GM12878 (cell line): Measurements from ENCODE around the gene HERC6. TPM values are rescaled to one million over a fixed set of nuclear protein-coding genes. Genes with fewer than 3 reads are reported as not detected.

Experiments used
- ASH2L ChIP-seq: fragments of 300-600, 200-600 bp; sonication (generic); IDR thresholded peaks from 2 replicates; pipeline ENCODE4 v1.6.1; 2017; ENCODE audit warnings: low read depth, mild to moderate bottlenecking, borderline replicate concordance
- BCL11A ChIP-seq: IDR thresholded peaks from 2 replicates; pipeline ENCODE4 v1.6.1; 2011; ENCODE audit warnings: low read depth, low read length
- EGR1 ChIP-seq, 2 experiments: IDR thresholded peaks; 1 replicate in 1 of 2; 2 replicates in 1 of 2; pipeline ENCODE4 v1.6.1; 2011 to 2012; ENCODE audit warnings: low read depth in 2 of 2, low read length in 2 of 2, borderline replicate concordance in 1 of 2, mild to moderate bottlenecking in 1 of 2, moderate library complexity in 1 of 2
- EP300 ChIP-seq, 2 experiments: fragments of 150-350 bp in 1 of 2; IDR thresholded peaks; 2 replicates each; pipeline ENCODE4 v1.6.1; 2011 to 2012; ENCODE audit warnings: low read depth in 2 of 2, low read length in 2 of 2, borderline replicate concordance in 1 of 2, improper control_type of control experiment in 1 of 2, inconsistent platforms in 1 of 2; ENCODE audit not compliant: control insufficient read depth in 1 of 2
- HDAC6 ChIP-seq: fragments of 200-600 bp; sonication (generic); IDR thresholded peaks from one replicate; pipeline ENCODE4 v1.8.0; 2017; ENCODE audit warnings: antibody characterized with exemption; ENCODE audit not compliant: unreplicated experiment
- IKZF1 ChIP-seq: fragments of 450-650 bp; conservative IDR thresholded peaks from 2 replicates; pipeline ENCODE4 v1.6.1; 2017; ENCODE audit warnings: antibody characterized with exemption, mild to moderate bottlenecking
- KLF5 ChIP-seq: fragments of 450-650 bp; IDR thresholded peaks from 2 replicates; pipeline ENCODE4 v1.6.1; 2014; ENCODE audit warnings: mild to moderate bottlenecking; ENCODE audit not compliant: partially characterized antibody
- MYB ChIP-seq: fragments of 150-350 bp; IDR thresholded peaks from 2 replicates; pipeline ENCODE4 v1.6.1; 2014; ENCODE audit warnings: mild to moderate bottlenecking, low read depth, low read length, borderline replicate concordance
- MYC ChIP-seq: IDR thresholded peaks from 2 replicates; pipeline ENCODE4 v1.6.1; 2011; ENCODE audit warnings: mild to moderate bottlenecking, low read length, moderate library complexity, inconsistent platforms; ENCODE audit not compliant: insufficient read depth, insufficient replicate concordance, insufficient read length, severe bottlenecking
- NFIC ChIP-seq: IDR thresholded peaks from 2 replicates; pipeline ENCODE4 v1.6.1; 2012; ENCODE audit warnings: low read depth, mild to moderate bottlenecking, inconsistent platforms, low read length, moderate library complexity
- NFXL1 ChIP-seq: fragments of 450-650 bp; IDR thresholded peaks from 2 replicates; pipeline ENCODE4 v1.6.1; 2017; ENCODE audit warnings: antibody characterized with exemption, mild to moderate bottlenecking, borderline replicate concordance
- NR2F1 ChIP-seq: fragments of 450-650 bp; conservative IDR thresholded peaks from 2 replicates; pipeline ENCODE4 v1.6.1; 2017; ENCODE audit warnings: mild to moderate bottlenecking
- PML ChIP-seq: IDR thresholded peaks from 2 replicates; pipeline ENCODE4 v1.6.1; 2012; ENCODE audit warnings: low read length, inconsistent platforms
- POU2F2 ChIP-seq: IDR thresholded peaks from 3 replicates; pipeline ENCODE4 v1.6.1; 2011; ENCODE audit warnings: low read depth, mild to moderate bottlenecking, low read length, borderline replicate concordance
- RFX5 ChIP-seq: IDR thresholded peaks from 2 replicates; pipeline ENCODE4 v1.6.1; 2011; ENCODE audit warnings: low read depth, low read length, improper control_type of control experiment
- SIX5 ChIP-seq: IDR thresholded peaks from 2 replicates; pipeline ENCODE4 v1.6.1; 2011; ENCODE audit warnings: mild to moderate bottlenecking, low read depth, low read length, moderate library complexity; ENCODE audit not compliant: severe bottlenecking
- SMC3 ChIP-seq: IDR thresholded peaks from 2 replicates; pipeline ENCODE4 v1.6.1; 2011; ENCODE audit warnings: low read length, improper control_type of control experiment, borderline replicate concordance
- SREBF2 ChIP-seq: IDR thresholded peaks from 2 replicates; pipeline ENCODE4 v1.6.1; 2012; ENCODE audit warnings: mild to moderate bottlenecking, low read length
- SRF ChIP-seq, 2 experiments: IDR thresholded peaks; 2 replicates each; pipeline ENCODE4 v1.6.1; 2011; ENCODE audit warnings: low read depth in 2 of 2, low read length in 2 of 2, mild to moderate bottlenecking in 1 of 2, moderate library complexity in 1 of 2
- STAT3 ChIP-seq: IDR thresholded peaks from 2 replicates; pipeline ENCODE4 v1.6.1; 2011; ENCODE audit warnings: low read depth, low read length, improper control_type of control experiment
- polyA plus RNA-seq, 11 experiments: library from polyadenylated mRNA; depleted of rRNA in 4 of 11; unstranded in 6 of 11; stranded (reverse) in 5 of 11; fragments of >200 nt; fragmentation: Nextera tagmentation in 4 of 11; fragmentation: Illumina TruSeq in 1 of 11; extraction: Ambion mirVana in 4 of 11; extraction: Trizol in 1 of 11; gene quantifications; 1 replicate in 1 of 11; 2 replicates in 10 of 11; pipeline versions ENCODE4 v1.2.1 to v1.2.3, GENCODE V29; 2011 to 2016; ENCODE audit warnings: inconsistent platforms in 2 of 11, missing spikeins in 2 of 11, low read depth in 1 of 11
- total RNA-seq, 4 experiments: library from RNA; depleted of rRNA in 3 of 4; stranded (reverse); fragments of >200 nt in 3 of 4; fragmentation: Illumina TruSeq in 1 of 4; extraction: Trizol in 1 of 4; gene quantifications; 2 replicates each; pipeline versions ENCODE4 v1.2.1 to v1.2.3, GENCODE V29; 2013 to 2021
- TF ChIP-seq, protein P1 (sequence below): IDR thresholded peaks from 2 replicates; pipeline ENCODE4 v1.6.1; 2012; ENCODE audit warnings: low read length, inconsistent platforms
- TF ChIP-seq, protein P2 (sequence below): fragments of 450-650 bp; IDR thresholded peaks from 2 replicates; pipeline ENCODE4 v1.6.1; 2018; ENCODE audit warnings: borderline replicate concordance, mild to moderate bottlenecking; ENCODE audit not compliant: partially characterized antibody
- TF ChIP-seq, protein P3 (sequence below): IDR thresholded peaks from 2 replicates; pipeline ENCODE4 v1.6.1; 2011; ENCODE audit warnings: low read depth, mild to moderate bottlenecking, low read length, moderate library complexity, borderline replicate concordance; ENCODE audit errors: extremely low read depth
- TF ChIP-seq, protein P4 (sequence below): IDR thresholded peaks from 2 replicates; pipeline ENCODE4 v1.6.1; 2011; ENCODE audit warnings: borderline replicate concordance, low read depth, mild to moderate bottlenecking, moderate library complexity, mixed read lengths, low read length; ENCODE audit not compliant: insufficient read depth; ENCODE audit errors: extremely low read length
- TF ChIP-seq, protein P5 (sequence below): fragments of 450-650 bp; IDR thresholded peaks from 2 replicates; pipeline ENCODE4 v1.6.1; 2016; ENCODE audit warnings: mild to moderate bottlenecking

HERC6 gene
- total and polyA plus RNA-seq, 10 of the 15 experiments (the other 5 are each of a cell fraction or from before 2014, with no cell fraction given) = 1.7 to 26.4 (median 5.9) TPM

DNA sequence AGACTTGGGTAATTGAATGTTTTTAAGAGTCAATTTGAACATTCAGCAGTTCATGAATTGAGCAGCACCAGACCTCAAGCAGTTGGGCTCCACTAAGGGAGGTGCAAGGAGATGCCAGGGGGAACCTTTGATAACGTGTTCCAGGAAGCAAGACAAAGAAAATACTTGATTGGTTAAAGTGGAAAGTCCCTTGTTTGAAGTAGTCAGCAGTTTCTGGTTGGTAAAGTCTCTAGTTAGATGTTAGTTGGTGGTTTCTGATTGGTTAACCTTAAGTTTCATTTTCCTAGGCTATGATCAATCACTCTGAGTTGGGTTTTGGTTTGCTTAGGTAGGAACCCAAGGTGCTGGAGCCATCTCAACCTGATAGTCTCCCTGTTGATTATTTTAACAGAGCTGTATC lies 4.0 kb downstream of the HERC6 start (continued):
- TF ChIP-seq, protein P1, sequence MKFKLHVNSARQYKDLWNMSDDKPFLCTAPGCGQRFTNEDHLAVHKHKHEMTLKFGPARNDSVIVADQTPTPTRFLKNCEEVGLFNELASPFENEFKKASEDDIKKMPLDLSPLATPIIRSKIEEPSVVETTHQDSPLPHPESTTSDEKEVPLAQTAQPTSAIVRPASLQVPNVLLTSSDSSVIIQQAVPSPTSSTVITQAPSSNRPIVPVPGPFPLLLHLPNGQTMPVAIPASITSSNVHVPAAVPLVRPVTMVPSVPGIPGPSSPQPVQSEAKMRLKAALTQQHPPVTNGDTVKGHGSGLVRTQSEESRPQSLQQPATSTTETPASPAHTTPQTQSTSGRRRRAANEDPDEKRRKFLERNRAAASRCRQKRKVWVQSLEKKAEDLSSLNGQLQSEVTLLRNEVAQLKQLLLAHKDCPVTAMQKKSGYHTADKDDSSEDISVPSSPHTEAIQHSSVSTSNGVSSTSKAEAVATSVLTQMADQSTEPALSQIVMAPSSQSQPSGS = peak; percentile 70; the same call in 1 of the 2 replicates
- TF ChIP-seq EGR1 (IDR thresholded peaks at IDR 0.05; ENCODE audit: borderline replicate concordance in 1 of 2, low read depth in 2 of 2, low read length in 2 of 2) (no peak), KLF5 (no peak), HDAC6 (no peak), SIX5 (no peak), SREBF2 (no peak), RFX5 (no peak; the same call in 1 of the 2 replicates), ASH2L (no peak), STAT3 (peak; percentile 16; the same call in 1 of the 2 replicates), SMC3 (no peak), NR2F1 (no peak), PML (0 out of 2 replicates have a peak, but pooled peaks have one; percentile 35), MYC (no peak), MYB (no peak), EP300 (IDR thresholded peaks at IDR 0.05; ENCODE audit: borderline replicate concordance in 1 of 2, control insufficient read depth in 1 of 2, low read depth in 2 of 2, low read length in 2 of 2) (0 out of 4 replicates have a peak, but pooled peaks of 1 of the 2 experiments have one; percentile 29), IKZF1 (peak; percentile 48), SRF (IDR thresholded peaks at IDR 0.05; ENCODE audit: low read depth in 2 of 2, low read length in 2 of 2) (no peak), NFIC (0 out of 2 replicates have a peak, but pooled peaks have one; percentile 18), NFXL1 (no peak), POU2F2 (0 out of 3 replicates have a peak, but pooled peaks have one; percentile 16), BCL11A (peak; percentile 24; the same call in 1 of the 2 replicates)
- TF ChIP-seq, protein P2, sequence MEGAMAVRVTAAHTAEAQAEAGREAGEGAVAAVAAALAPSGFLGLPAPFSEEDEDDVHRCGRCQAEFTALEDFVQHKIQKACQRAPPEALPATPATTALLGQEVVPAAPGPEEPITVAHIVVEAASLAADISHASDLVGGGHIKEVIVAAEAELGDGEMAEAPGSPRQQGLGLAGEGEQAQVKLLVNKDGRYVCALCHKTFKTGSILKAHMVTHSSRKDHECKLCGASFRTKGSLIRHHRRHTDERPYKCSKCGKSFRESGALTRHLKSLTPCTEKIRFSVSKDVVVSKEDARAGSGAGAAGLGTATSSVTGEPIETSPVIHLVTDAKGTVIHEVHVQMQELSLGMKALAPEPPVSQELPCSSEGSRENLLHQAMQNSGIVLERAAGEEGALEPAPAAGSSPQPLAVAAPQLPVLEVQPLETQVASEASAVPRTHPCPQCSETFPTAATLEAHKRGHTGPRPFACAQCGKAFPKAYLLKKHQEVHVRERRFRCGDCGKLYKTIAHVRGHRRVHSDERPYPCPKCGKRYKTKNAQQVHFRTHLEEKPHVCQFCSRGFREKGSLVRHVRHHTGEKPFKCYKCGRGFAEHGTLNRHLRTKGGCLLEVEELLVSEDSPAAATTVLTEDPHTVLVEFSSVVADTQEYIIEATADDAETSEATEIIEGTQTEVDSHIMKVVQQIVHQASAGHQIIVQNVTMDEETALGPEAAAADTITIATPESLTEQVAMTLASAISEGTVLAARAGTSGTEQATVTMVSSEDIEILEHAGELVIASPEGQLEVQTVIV = no peak
- TF ChIP-seq, protein P3, sequence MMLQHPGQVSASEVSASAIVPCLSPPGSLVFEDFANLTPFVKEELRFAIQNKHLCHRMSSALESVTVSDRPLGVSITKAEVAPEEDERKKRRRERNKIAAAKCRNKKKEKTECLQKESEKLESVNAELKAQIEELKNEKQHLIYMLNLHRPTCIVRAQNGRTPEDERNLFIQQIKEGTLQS = no peak
- TF ChIP-seq, protein P4, sequence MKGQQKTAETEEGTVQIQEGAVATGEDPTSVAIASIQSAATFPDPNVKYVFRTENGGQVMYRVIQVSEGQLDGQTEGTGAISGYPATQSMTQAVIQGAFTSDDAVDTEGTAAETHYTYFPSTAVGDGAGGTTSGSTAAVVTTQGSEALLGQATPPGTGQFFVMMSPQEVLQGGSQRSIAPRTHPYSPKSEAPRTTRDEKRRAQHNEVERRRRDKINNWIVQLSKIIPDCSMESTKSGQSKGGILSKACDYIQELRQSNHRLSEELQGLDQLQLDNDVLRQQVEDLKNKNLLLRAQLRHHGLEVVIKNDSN = no peak
- TF ChIP-seq, protein P5, sequence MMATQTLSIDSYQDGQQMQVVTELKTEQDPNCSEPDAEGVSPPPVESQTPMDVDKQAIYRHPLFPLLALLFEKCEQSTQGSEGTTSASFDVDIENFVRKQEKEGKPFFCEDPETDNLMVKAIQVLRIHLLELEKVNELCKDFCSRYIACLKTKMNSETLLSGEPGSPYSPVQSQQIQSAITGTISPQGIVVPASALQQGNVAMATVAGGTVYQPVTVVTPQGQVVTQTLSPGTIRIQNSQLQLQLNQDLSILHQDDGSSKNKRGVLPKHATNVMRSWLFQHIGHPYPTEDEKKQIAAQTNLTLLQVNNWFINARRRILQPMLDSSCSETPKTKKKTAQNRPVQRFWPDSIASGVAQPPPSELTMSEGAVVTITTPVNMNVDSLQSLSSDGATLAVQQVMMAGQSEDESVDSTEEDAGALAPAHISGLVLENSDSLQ = peak; percentile 64
